K562 (cell line): ENCODE data around the gene SORT1. TPM values are rescaled to one million over a fixed set of nuclear protein-coding genes. Genes with fewer than 3 reads are reported as not detected.

ENCODE experiments used
- C11orf30 ChIP-seq: fragments of 450-650 bp; IDR thresholded peaks from 2 replicates; pipeline ENCODE4 v1.6.1; 2016; ENCODE audit warnings: low read depth, mild to moderate bottlenecking
- CTBP1 ChIP-seq: fragments of 450-650 bp; IDR thresholded peaks from 2 replicates; pipeline ENCODE4 v1.6.1; 2016; ENCODE audit warnings: borderline replicate concordance
- DMBX1 ChIP-seq: fragments of 250-450 bp; sonication (Bioruptor Pico); IDR thresholded peaks from 2 replicates; pipeline ENCODE4 v1.8.0; 2022; ENCODE audit warnings: inconsistent platforms, mild to moderate bottlenecking, moderate library complexity, borderline replicate concordance
- ETV1 ChIP-seq: fragments of 450-650 bp; conservative IDR thresholded peaks from 2 replicates; pipeline ENCODE4 v1.6.1; 2016; ENCODE audit warnings: missing genetic modification characterization, control low read depth, low read depth, missing compliant biosample characterization
- LCOR ChIP-seq: sonication (generic); formaldehyde crosslinking; IDR thresholded peaks from 2 replicates; pipeline ENCODE4 v1.8.0; 2022; ENCODE audit warnings: mild to moderate bottlenecking, missing genetic modification reagents
- MAZ ChIP-seq, 2 experiments: fragments of 450-650 bp in 1 of 2; sonication (generic) in 1 of 2; formaldehyde crosslinking; IDR thresholded peaks in 1 of 2; conservative IDR thresholded peaks in 1 of 2; 2 replicates each; pipeline versions ENCODE4 v1.4.0 to v1.5.0; 2020; ENCODE audit warnings: mild to moderate bottlenecking in 1 of 2, missing genetic modification reagents in 1 of 2
- MEF2A ChIP-seq: IDR thresholded peaks from 2 replicates; pipeline ENCODE4 v1.6.1; 2011; ENCODE audit warnings: low read depth, mild to moderate bottlenecking, low read length, moderate library complexity; ENCODE audit not compliant: control insufficient read depth
- MYC ChIP-seq, 2 experiments: fragments of 250-450 bp in 1 of 2; sonication (Bioruptor Pico) in 1 of 2; IDR thresholded peaks; 2 replicates each; pipeline versions ENCODE4 v1.5.1 to v1.6.1; 2012 to 2021; ENCODE audit warnings: low read depth in 2 of 2, borderline replicate concordance in 1 of 2, improper control_type of control experiment in 1 of 2, low read length in 1 of 2, mild to moderate bottlenecking in 1 of 2, moderate library complexity in 1 of 2
- NR2C2 ChIP-seq, 2 experiments: fragments of 200-800 bp in 1 of 2; sonication (Bioruptor generic) in 1 of 2; sonication (generic) in 1 of 2; formaldehyde crosslinking in 1 of 2; IDR thresholded peaks; 2 replicates each; pipeline versions ENCODE4 v1.6.1 to v1.8.0; 2016 to 2022; ENCODE audit warnings: mild to moderate bottlenecking in 1 of 2, missing compliant biosample characterization in 1 of 2, missing genetic modification characterization in 1 of 2, missing genetic modification reagents in 1 of 2
- POLR3A ChIP-seq: IDR thresholded peaks from 2 replicates; pipeline ENCODE4 v1.6.1; 2011; ENCODE audit warnings: borderline replicate concordance, mild to moderate bottlenecking, moderate library complexity; ENCODE audit not compliant: insufficient read length, insufficient read depth; ENCODE audit errors: extremely low read depth
- POLR3G ChIP-seq: IDR thresholded peaks from 2 replicates; pipeline ENCODE4 v1.6.1; 2011; ENCODE audit not compliant: insufficient read length, insufficient replicate concordance; ENCODE audit errors: extremely low read depth
- RBM25 ChIP-seq: fragments of 200-400 bp; formaldehyde crosslinking; IDR thresholded peaks from 2 replicates; pipeline ENCODE4 v1.6.1; 2018; ENCODE audit warnings: low read length, low read depth, moderate library complexity; ENCODE audit not compliant: severe bottlenecking
- RUNX1 ChIP-seq: sonication (generic); IDR thresholded peaks from 2 replicates; pipeline ENCODE4 v1.6.1; 2016; ENCODE audit warnings: antibody characterized with exemption, low read depth
- SRSF7 ChIP-seq: fragments of 200-400 bp; formaldehyde crosslinking; optimal IDR thresholded peaks from 2 replicates; pipeline ENCODE3; 2017; ENCODE audit warnings: mild to moderate bottlenecking, low read depth, low read length
- TARDBP ChIP-seq: fragments of 450-650 bp; IDR thresholded peaks from 2 replicates; pipeline ENCODE4 v1.6.1; 2016
- TBL1XR1 ChIP-seq, 2 experiments: IDR thresholded peaks; 2 replicates each; pipeline ENCODE4 v1.6.1; 2012; ENCODE audit warnings: improper control_type of control experiment in 2 of 2, low read length in 2 of 2, mild to moderate bottlenecking in 1 of 2
- ZC3H11A ChIP-seq: IDR thresholded peaks from 2 replicates; pipeline ENCODE4 v1.6.1; 2012; ENCODE audit warnings: low read depth, low read length, improper control_type of control experiment
- ZFP1 ChIP-seq: fragments of 450-650 bp; formaldehyde crosslinking; IDR thresholded peaks from 2 replicates; pipeline ENCODE4 v1.4.0; 2020; ENCODE audit warnings: mild to moderate bottlenecking, mixed read lengths
- polyA plus RNA-seq, 8 experiments: library from polyadenylated mRNA; depleted of rRNA in 4 of 8; stranded (reverse) in 5 of 8; unstranded in 3 of 8; fragments of >200 nt; fragmentation: Nextera tagmentation in 2 of 8; fragmentation: Illumina TruSeq in 1 of 8; extraction: Ambion mirVana in 2 of 8; extraction: Trizol in 1 of 8; gene quantifications; 2 replicates each; pipeline versions ENCODE4 v1.2.1 to v1.2.3, GENCODE V29; 2011 to 2014; ENCODE audit warnings: inconsistent platforms in 1 of 8, missing spikeins in 1 of 8
- total RNA-seq, 7 experiments: library from RNA; depleted of rRNA in 6 of 7; stranded (reverse); fragments of >200 nt in 6 of 7; fragmentation: Illumina TruSeq in 2 of 7; extraction: Trizol in 2 of 7; gene quantifications; 2 replicates each; pipeline versions ENCODE4 v1.2.1 to v1.2.3, GENCODE V29; 2011 to 2021; ENCODE audit warnings: low replicate concordance in 1 of 7
- TF ChIP-seq, protein P1 (sequence below): fragments of 450-650 bp; IDR thresholded peaks from 2 replicates; pipeline ENCODE4 v1.7.0; 2016; ENCODE audit warnings: borderline replicate concordance
- TF ChIP-seq, protein P2 (sequence below): sonication (generic); formaldehyde crosslinking; IDR thresholded peaks from 2 replicates; pipeline ENCODE4 v1.8.1; 2023; ENCODE audit warnings: mild to moderate bottlenecking, missing genetic modification reagents
- TF ChIP-seq, protein P3 (sequence below): fragments of 450-650 bp; IDR thresholded peaks from 2 replicates; pipeline ENCODE4 v1.6.1; 2016; ENCODE audit warnings: antibody characterized with exemption
- TF ChIP-seq, protein P4 (sequence below): fragments of 250-450 bp; sonication (Bioruptor Pico); IDR thresholded peaks from 2 replicates; pipeline ENCODE4 v1.4.0; 2020; ENCODE audit warnings: mild to moderate bottlenecking

Gene SORT1
- total and polyA plus RNA-seq, 9 of the 15 experiments (the other 6 are each of a cell fraction or from before 2014, with no cell fraction given), result 27.4 to 112 (median 65.0) TPM

DNA sequence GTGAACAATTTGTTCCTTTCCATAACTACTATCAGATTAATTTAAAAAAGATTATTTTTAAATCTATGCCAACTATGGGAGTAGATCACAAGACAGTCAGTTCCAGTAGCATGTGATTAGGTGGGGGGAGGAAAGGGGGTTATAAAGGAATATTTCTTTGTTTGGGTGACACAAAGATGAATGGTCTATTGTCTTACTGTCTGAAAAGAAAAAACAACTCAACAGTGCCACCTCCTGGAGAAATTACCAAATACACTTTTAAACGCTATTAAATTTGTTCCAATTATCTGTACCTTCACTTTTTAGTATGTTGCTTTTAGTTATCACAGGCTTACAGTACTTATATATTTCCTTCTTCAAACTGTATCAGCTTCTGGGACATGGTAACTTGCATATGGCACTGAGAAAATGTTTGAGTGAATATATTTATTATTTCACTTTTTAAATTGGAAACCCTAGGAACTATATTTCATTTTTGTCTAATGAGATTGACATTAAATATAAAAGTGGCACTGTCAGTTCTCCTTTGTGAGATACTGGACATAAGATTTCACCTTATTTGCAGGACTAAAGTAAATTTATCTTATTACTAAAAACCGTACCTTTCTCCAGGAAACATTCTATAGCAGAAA is 1.7 kb upstream of the SORT1 start (continued):
- TF ChIP-seq ZC3H11A (no peak), RBM25 (no peak), TARDBP (no peak), MAZ (CRISPR knock-in tag; conservative IDR thresholded peaks at IDR 0.05 in 1 of 2, IDR thresholded peaks at IDR 0.05 in 1 of 2) (peak in 1 of 2 experiments; percentile 40; a peak in 1 of 4 replicates), POLR3G (no peak), CTBP1 (no peak), SRSF7 (no peak), RUNX1 (no peak), NR2C2 (CRISPR knock-in tag; IDR thresholded peaks at IDR 0.05) (no peak), NR2C2 (tag; IDR thresholded peaks at IDR 0.05) (no peak), C11orf30 (no peak), POLR3A (no peak), DMBX1 (no peak), TBL1XR1 (IDR thresholded peaks at IDR 0.05; ENCODE audit: low read length in 2 of 2) (0 out of 4 replicates have a peak, but pooled peaks of 1 of the 2 experiments have one; percentile 48), ZFP1 (CRISPR knock-in tag) (no peak), MEF2A (no peak), ETV1 (no peak), LCOR (CRISPR knock-in tag) (no peak), MYC (IDR thresholded peaks at IDR 0.05; ENCODE audit: low read depth, low read length) (no peak), MYC (CRISPR knock-in tag; IDR thresholded peaks at IDR 0.05; ENCODE audit: borderline replicate concordance, low read depth) (no peak)
- TF ChIP-seq, protein P1, sequence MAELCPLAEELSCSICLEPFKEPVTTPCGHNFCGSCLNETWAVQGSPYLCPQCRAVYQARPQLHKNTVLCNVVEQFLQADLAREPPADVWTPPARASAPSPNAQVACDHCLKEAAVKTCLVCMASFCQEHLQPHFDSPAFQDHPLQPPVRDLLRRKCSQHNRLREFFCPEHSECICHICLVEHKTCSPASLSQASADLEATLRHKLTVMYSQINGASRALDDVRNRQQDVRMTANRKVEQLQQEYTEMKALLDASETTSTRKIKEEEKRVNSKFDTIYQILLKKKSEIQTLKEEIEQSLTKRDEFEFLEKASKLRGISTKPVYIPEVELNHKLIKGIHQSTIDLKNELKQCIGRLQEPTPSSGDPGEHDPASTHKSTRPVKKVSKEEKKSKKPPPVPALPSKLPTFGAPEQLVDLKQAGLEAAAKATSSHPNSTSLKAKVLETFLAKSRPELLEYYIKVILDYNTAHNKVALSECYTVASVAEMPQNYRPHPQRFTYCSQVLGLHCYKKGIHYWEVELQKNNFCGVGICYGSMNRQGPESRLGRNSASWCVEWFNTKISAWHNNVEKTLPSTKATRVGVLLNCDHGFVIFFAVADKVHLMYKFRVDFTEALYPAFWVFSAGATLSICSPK, result no peak
- TF ChIP-seq, protein P2, sequence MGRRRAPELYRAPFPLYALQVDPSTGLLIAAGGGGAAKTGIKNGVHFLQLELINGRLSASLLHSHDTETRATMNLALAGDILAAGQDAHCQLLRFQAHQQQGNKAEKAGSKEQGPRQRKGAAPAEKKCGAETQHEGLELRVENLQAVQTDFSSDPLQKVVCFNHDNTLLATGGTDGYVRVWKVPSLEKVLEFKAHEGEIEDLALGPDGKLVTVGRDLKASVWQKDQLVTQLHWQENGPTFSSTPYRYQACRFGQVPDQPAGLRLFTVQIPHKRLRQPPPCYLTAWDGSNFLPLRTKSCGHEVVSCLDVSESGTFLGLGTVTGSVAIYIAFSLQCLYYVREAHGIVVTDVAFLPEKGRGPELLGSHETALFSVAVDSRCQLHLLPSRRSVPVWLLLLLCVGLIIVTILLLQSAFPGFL (CRISPR knock-in tag), result no peak
- TF ChIP-seq, protein P3, sequence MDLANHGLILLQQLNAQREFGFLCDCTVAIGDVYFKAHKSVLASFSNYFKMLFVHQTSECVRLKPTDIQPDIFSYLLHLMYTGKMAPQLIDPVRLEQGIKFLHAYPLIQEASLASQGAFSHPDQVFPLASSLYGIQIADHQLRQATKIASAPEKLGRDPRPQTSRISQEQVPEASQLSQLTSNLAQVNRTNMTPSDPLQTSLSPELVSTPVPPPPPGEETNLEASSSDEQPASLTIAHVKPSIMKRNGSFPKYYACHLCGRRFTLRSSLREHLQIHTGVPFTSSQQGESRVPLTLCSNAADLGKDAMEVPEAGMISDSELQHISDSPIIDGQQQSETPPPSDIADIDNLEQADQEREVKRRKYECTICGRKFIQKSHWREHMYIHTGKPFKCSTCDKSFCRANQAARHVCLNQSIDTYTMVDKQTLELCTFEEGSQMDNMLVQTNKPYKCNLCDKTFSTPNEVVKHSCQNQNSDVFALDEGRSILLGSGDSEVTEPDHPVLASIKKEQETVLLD, result no peak
- TF ChIP-seq, protein P4, sequence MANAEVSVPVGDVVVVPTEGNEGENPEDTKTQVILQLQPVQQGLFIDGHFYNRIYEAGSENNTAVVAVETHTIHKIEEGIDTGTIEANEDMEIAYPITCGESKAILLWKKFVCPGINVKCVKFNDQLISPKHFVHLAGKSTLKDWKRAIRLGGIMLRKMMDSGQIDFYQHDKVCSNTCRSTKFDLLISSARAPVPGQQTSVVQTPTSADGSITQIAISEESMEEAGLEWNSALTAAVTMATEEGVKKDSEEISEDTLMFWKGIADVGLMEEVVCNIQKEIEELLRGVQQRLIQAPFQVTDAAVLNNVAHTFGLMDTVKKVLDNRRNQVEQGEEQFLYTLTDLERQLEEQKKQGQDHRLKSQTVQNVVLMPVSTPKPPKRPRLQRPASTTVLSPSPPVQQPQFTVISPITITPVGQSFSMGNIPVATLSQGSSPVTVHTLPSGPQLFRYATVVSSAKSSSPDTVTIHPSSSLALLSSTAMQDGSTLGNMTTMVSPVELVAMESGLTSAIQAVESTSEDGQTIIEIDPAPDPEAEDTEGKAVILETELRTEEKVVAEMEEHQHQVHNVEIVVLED (CRISPR knock-in tag), result no peak
